NCI-H748 (cell line): Measurements from ENCODE around the gene UPK1B.

Experiments
- DNase-seq: peaks from one replicate; lab custom pipeline; 2025; ENCODE audit not compliant: unreplicated experiment; lab: John Stamatoyannopoulos, UW

UPK1B gene

DNA sequence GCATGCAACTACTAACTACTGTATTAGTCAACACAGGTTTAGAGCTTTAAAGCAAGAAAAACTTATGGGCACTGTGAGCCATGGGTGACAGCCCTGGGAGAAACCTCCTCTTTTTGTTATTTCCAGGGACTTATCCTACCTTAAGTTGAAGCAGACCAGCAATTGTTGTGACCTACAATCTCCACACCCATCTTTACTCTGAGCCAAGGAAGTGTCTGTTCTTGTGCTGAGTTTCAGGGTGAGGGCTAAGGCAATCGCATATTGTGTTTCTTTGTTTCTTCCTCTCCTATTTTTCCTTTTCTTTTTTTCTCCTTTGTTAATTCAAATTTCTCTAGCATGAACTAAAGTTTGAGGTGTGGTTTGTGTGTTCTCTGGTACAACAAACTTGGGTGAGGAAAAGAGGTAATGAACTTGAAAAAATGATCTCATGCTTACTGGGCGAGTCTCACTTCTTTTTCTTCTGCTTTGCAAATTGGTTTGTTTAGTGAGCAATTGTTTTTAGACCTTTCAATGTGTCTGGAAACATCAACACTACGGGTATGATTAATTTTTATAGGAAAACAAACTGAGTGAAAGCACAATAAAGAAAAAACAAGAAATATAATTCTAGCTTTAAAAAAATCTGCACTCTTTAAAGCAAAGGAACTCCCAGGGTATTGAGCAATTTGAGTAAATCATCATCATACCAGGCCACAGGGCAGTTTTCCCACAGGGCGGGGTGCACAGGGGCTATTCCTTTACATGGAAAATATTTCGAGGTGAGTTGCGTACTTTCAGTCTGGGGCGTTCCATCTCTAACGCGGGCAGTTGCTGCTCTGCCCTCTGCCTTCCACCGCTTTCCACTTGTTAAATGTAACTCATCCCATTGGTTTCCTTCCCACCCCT is 2.7 kb downstream of the UPK1B start:
- no peak for DNase-seq

DNA sequence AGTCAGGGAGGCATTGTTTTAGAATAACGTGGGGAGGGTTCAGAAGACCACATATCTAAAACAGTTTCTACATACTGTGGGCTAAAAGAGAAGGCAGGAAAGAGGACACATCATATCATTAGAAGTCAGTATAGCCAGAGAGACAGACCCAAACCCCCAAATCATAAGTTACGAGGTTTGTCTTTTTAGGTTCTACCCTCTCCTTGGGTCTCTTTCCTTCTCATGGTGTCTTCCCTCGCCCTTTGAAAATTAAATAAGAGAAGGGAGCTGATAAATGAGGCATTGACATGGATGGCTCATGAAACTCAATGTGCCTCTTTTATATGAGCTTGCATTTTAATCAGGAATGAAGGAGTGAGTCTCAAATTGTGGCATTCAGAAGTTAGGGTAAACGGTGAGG is 3.4 kb downstream of the UPK1B start:
- no peak for DNase-seq

DNA sequence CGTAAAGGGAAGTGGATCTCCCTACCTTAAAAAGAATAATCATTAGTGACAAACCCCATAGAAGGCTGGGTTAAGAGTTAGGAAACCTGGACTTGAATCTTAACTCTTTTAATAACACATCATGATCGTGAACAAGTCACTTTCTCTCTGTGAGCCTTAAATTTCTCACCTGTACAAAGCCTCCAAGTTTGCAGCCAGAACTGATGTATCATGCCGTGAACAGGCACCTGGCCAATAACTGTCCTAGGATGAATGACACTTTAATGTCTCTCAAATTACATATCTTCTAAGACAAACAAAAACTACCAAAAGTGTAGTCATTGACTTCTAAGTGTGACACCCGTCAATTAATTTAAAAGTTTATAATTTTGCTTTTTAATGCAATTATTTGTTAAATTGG is 3.9 kb downstream of the UPK1B start:
- peak; percentile 7 for DNase-seq

DNA sequence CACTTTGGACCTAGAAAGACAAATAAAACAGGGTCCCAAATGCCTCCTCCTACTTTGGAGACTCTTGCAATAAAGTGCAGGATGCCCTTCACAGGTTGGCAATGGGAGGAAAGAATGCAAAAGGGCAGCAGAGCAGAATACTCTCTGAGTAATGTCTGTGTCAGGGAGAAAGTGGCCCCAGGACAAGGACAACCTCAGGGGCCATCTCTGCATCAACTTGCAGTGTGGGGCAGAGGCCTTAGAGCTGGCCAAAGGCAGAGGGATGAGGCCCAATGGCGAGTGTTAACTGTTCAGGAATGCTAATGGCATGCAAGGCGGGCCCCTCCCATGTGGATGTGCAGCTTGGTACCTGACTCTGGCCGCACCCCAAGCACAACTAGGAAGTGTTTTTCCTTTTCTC is 8.4 kb downstream of the UPK1B start:
- no peak for DNase-seq

DNA sequence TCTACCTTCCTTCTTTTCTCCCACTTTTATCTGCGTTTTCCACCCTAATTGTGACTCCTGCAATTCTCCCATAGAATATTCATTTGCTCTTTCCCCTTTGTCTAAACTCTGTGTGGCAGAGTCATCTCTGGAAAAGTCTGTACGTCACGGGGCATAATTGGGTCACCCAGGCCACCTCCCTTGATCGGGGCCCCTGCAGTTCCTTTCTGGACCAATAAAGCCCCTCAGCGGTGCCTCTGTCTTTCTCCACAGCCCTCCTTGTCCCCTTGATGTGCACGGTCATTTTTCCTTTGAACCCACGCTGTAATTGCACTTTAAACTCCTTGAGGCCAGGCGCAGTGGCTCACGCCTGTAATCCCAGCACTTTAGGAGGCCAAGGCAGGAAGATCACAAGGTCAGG is 10.7 kb downstream of the UPK1B start:
- no peak for DNase-seq

DNA sequence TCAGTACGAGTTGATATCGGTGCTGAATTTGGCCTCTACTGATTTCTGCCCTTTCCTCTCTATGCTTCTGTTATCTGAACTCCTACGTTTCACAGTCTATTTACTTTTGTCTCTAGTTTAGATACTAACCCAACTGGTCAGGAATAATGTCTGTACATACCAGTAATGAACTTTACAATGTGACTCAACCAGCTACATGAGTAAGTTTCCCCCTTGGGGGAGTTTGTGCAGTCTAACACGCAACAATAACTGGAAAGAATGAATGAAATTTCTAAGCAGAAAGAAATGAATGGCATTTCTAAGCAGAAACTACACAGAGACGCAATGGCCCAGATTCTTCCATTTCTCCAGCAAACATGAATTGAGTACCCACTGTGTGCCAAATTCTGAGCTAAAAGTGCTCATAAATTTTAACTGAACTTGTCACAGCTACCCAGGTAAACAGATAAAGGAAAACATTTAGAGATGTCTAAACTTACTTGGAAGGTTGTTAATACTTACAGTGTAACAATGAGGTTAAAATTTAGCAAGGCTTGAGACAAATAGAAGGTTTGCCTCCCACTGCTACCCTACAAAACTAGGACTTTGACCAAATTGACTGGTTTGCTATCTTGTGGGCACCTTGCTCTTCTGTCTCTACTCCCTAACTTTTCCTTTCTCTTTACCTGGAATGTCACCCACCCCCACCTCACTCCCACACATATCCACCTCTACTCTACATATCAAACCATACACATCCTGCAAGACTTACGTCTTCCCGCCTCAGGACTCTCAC is 11.6 kb downstream of the UPK1B start:
- DNase-seq: no peak

DNA sequence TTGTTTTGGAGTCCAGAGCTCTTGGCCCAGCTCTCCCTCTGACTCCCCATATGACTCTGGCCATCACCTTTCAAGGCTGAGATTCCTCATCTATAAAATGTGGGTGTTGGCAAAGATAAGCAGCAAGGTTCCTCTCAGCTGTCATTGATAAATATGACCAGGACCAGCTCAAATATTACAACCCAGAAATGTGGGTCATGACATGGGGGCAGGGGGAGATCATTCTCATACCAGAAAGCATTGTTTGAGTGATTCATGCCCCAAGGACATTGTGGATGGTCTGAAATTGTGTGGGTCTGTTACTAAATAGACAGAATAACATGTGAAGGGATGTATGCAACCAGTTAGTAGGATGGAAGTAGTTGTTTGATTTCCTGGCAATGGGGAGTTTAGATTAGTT is 13.9 kb downstream of the UPK1B start:
- no peak for DNase-seq

DNA sequence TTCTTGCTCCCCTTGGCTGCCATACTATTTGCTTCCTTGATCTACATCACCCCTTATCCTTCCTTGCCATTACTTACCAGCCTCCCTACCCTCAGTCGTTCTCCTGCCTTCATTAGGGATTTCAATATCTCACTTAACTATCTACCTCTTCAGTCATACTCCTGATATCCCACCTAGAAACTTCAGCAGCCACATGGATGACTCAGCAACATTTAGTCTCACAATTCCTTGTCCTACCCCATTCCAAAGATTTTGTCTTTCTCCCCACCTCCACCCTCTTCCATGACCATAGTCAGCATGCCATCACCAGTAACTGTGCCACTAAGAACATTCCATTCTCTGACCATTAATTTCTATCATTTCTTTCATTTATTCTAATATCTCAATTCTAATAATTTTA is 18.4 kb downstream of the UPK1B start:
- DNase-seq: no peak

DNA sequence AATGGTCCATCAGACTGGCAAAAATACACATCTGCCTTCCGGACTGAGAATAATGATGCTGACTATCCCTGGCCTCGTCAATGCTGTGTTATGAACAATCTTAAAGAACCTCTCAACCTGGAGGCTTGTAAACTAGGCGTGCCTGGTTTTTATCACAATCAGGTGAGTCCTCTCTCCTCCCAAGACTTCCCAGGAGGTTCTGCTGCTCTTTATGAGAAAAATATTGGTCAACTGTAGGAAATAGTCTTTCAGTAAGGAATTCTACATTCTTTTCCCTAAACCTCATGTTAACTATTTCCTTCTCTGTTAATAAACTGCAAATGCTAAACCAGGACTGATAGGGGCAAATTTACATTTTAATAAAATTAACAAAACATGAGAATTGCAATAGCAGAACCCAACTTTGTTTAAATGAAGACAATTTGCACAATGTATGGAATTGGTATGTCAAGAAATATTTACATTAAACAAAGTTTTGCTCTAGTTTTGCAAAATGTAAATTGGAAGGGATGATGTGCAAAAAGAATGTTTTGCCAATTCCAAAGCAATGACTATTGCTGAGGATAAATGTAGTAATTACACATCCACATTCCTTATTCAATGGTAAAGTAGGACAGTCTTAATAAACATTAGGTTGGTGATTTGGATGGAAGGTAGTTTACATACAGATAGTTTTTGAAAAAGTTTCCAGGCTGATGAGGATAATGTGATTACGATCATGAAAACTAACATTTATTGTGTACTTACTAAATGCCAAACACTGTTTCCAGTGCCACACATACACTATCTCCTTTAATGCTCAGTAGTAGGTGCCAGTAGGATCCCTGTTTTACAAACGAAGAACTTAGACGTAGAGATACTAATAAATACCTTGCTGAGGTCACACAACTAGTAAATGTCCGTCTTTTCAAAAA is 21.1 kb downstream of the UPK1B start:
- no peak for DNase-seq

DNA sequence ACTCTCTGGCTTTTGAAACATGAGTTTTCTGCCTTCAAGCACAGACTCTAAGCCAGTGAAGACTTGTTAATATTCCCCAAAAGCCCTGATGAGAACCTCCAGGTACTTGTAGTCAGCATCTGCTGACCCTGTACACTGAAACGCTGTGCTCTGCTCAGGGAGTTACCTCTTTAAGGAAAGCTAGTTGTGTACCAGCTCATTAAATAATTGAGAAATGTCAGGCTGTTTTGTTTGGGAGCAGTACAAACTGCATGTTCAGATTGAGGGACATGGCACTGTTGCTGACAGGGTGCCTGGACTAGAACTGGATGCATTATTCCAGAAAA is 21.7 kb downstream of the UPK1B start:
- DNase-seq: no peak

DNA sequence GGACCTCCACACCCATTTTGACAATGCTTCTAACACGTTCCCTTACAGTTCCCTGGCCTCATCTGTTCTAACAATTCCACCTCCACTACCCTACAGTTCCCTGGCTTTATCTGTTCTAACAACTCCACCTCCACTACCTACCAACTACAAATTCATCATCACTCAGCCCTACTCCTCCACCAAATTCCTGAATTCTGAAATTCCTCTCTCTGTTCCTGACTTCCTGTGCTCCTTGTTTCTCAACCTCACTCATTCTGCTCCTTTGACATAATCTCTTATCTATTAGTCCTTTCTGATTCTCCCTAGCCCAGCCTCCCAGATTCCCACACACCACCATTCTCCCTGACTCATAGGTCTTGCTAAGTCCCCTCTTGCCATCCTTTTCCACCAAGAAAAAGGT is 22.5 kb downstream of the UPK1B start:
- DNase-seq: no peak

DNA sequence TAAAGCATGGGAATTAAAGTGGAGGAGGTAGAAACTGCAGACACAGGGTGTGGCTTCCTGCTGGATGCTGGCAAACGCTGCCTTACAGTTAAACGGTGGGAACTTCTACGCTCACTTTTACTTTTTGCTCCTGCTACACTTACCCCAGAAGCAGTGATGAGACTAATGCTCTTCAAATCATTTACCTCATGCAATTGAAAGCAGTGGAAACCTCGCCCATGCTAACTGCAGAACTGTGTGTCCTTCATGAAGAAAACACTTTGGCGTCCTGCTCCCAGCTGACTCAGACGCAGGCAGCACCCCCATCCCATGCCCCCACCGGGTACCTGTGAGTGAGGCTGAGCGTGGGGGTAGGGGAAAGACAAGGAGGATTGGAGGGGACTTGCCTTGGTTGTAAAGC is 31.8 kb downstream of the UPK1B start:
- no peak for DNase-seq

DNA sequence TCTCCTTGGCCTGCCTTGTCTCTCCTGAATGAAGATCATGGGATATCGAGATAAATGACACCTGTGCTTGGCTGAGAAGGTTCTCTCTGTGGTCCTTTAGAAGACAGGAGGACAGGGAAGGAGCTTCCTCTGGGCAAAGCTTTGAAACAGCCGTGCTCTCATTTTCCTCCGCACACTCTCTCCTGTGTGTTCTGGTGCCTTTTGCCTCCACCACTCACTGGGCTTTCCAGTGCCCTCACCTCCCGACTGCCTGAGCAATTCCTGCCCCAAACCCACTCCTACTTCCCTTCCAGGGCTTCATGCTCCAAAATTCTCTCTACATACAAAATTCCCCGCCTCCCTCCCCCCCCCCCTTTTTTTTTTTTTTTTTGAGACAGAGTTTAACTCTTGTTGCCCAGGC is 32.3 kb downstream of the UPK1B start:
- DNase-seq: no peak

DNA sequence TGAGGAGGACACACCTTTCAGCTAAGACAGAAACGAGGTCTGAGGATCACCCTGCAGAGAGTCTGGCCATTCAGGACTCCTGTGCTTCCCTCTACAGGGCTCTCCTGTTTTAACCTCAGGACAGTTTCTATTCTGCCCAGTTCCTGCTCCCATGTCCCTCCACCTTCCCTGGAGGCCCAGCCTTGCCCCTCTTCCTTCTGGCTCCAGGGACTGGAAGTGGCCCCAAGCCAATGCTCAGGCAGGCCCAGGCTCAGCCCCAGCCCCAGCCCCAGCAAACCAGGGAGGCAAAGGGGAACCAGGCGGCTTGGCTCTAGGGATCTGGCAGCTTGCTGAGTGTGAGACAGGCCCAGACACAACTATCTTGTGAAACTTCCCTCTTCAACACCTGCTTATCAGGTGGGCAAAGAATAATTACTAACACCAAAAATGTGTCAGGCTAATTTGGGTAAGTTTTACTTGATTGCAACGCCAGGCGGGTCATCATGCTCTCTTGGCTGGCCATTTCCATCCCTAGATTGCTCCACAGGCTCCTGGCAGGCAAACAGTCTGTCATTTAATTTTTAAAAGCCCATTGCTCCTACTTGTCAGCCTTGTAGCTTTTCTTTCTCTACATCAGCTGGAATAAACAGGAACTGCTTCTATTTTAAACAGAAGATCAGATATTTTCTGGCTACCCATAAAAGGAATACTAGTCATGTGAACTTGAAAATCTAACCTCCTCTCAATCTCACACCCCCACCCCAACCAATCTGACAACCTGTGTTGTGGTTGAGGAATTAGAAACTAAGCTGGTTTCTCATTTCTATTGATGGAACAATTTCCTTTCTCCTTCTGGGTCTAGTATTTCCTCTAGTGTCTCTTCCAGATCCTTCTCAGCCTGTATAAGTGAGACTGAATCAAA is 33.5 kb downstream of the UPK1B start:
- no peak for DNase-seq

DNA sequence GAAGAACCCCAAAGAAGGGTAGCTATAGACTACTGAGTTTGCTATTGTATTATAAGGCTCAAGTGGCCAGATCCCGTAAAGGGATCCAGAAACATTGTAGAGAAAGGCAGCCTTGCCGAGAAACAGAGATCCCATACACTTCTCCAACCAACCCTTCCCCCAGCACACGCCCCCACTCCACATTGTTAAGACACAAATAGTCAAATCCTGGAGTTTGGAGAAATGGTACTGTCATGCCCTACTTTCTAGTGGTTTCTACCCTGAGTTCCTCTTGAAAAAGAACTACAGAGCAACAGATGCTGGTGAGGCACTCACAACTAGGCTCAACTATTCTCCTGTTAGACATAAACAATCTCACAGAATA is 34.1 kb downstream of the UPK1B start:
- no peak for DNase-seq

DNA sequence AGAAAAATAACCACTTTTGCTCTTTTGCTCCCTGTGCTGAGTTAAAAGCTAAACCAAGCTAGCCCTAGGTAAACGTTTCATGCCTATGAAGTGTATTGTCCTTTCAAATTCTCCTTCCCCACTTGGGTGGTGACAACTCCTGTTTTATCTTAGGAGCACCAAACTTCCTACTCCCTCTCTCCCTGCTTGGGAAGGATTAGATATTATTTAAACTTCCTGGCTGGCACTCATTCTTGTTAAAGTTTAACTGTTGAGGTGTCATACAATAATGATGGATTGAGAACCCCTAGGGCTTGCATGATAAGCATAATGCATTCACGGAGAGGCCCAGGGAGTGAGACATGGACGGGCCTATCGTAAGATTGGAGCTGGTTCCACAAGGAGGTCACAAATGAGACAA is 37.8 kb downstream of the UPK1B start:
- no peak for DNase-seq

DNA sequence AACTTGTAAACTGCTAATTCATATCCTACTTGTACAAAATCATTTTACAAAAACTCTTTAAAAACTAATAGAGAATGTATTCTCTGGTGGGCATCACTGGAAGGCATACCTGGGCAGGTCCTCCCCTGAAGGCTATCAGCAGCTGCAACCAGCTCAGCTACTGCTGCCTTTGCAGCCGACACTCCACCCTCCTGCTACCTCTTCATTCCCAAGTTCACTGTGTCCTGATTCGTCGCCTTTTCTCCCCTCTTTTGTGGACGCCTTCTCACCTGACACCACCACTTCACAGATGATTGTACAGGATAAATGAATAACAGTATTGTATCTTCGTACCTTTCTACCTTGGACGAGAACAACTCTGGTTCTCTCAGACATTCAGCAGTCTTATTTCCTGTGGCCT is 38.4 kb downstream of the UPK1B start:
- no peak for DNase-seq

DNA sequence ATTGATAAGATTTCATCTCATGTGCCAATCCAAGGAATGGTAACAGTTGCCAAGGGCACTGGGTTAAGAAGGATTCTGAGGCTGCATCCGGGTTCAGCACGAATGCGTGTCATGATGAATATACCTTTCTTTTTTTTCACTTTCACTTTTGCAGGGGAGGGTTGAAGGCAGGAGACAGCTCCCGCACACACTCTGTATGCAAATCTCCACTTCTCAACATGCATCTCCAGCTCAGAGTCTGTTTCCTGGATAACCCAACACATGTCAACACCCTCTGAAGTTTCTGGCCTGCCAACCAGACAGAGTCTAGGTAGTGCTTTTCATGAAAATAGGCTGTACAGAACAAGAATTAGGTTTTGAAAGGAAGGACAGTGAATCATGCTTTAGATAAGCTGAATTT is 45.7 kb downstream of the UPK1B start:
- DNase-seq: no peak

DNA sequence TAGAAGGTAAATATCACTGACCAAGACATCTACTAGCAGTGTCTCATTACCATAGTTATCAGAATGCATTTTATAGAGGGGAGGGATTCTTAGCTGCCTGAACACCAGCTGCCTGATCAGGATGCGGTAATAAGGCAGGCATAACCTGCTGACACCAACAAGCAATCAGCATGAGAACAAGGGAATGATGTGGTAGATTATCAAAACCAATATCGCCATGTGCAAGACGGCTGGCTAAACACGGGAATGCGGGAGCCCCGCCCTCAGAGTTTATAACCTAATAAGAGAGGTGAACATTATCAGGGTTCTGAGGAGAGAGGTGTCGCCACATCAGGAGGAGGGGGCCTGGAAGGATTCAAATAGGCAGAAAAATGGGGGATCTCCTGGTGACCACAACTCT is 46.8 kb downstream of the UPK1B start:
- DNase-seq: no peak

DNA sequence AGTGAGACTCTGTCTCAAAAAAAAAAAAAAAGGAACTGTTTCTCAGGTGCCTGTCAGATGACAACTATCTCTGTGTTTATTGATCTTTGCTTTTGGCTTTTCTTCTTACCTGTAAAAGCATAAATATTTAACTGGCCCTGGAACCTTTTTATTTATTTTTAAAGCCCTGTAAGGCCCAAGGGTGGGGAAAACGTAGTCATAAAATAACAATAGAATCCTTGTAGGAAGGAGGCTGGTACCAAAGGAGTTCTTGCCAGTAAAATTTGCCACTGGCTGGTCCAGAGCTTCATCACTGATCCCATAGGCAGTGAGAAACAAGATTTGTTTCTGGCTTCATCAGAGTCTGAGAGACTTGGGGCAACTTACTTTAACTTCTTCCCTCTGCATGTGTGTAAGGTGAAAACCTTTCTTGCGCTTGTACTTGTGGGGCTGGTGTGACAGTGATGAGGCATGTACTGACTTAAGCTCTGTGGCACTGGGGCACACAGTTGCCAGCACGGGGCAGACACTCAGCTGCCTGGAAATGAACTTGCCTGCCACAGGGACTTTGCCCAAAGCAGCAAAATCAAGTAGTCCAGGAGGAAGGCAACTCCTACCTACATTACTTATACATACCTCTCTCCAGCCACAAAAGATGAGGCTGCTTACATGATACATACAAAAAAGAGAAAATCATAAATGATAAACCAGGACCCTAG is 47.7 kb downstream of the UPK1B start:
- no peak for DNase-seq
